Cardiac muscle cell (in vitro differentiated cells and primary cell): ENCODE results near the gene KCNQ2. TPM values are rescaled to one million over a fixed set of nuclear protein-coding genes. Genes with fewer than 3 reads are reported as not detected.
A peak's percentile ranks its signal among the peaks of the same experiment; 100 is the strongest.

Source experiments
- DNase-seq, 2 donors: peaks; one replicate each; pipeline versions ENCODE4 v3.0.0 to v3.0.0-alpha.2; 2010 to 2017; ENCODE audit warnings: low read depth in 1 of 2, low spot score in 1 of 2
- H3K27ac ChIP-seq: fragments of 200-600 bp; sonication (generic); 2 replicates; pipeline ENCODE4 v1.5.1; 2016
- H3K27me3 ChIP-seq: fragments of 200-600 bp; sonication (generic); 2 replicates; pipeline ENCODE4 v1.6.0; 2016; ENCODE audit warnings: control low read depth
- H3K36me3 ChIP-seq: fragments of 200-600 bp; sonication (generic); 2 replicates; pipeline ENCODE4 v1.5.1; 2016; ENCODE audit warnings: control low read depth
- H3K4me1 ChIP-seq: fragments of 200-600 bp; sonication (generic); 2 replicates; pipeline ENCODE4 v1.8.1; 2017; ENCODE audit warnings: low read depth, mild to moderate bottlenecking, mixed run types
- H3K4me3 ChIP-seq: fragments of 200-600 bp; sonication (generic); 2 replicates; pipeline ENCODE4 v1.5.1; 2016; ENCODE audit warnings: mild to moderate bottlenecking
- H3K9me3 ChIP-seq: fragments of 200-600 bp; sonication (generic); 2 replicates; pipeline ENCODE4 v1.5.1; 2017; ENCODE audit warnings: low read depth, mild to moderate bottlenecking, control low read depth
- CTCF ChIP-seq: IDR thresholded peaks from 2 replicates; pipeline ENCODE4 v1.5.1; 2012; ENCODE audit warnings: low read depth, mild to moderate bottlenecking, low read length
- polyA plus RNA-seq: library from polyadenylated mRNA; unstranded; fragments of >200 nt; fragmentation: Nextera tagmentation; extraction: Ambion mirVana; gene quantifications from 2 replicates; pipeline ENCODE4 v1.2.1, GENCODE V29; 2016
- total RNA-seq: library from RNA; depleted of rRNA; stranded (reverse); fragments of >200 nt; gene quantifications from 2 replicates; pipeline ENCODE4 v1.2.3, GENCODE V29; 2016

The KCNQ2 gene
- total and polyA plus RNA-seq, 2 experiments from 2014 or later: 13.7 to 18.6 TPM

GRCh38 chr20:63367446-63368055, 104.9 kb downstream of the KCNQ2 start:
- Histone ChIP-seq H3K36me3 (no peaks in the 10 kb centered on the region), H3K4me1 (peaks cover 13% of the 10 kb centered on the region), H3K27me3 (peaks cover 27% of the 10 kb centered on the region), H3K27ac (no peak overlapping the region), H3K4me3 (no peak overlapping the region), H3K9me3 (no peaks in the 10 kb centered on the region)
- TF ChIP-seq CTCF: no peak
- DNase-seq: no peak

GRCh38 chr20:63366390-63367365, 105.8 kb downstream of the KCNQ2 start:
- H3K9me3 ChIP-seq: no peaks in the 10 kb centered on the region
- H3K4me1 ChIP-seq: peaks cover 13% of the 10 kb centered on the region
- H3K27me3 ChIP-seq: peaks cover 34% of the 10 kb centered on the region
- no peak for TF ChIP-seq CTCF
- H3K27ac ChIP-seq: no peak overlapping the region
- H3K4me3 ChIP-seq: no peak overlapping the region
- no peaks in the 10 kb centered on the region for H3K36me3 ChIP-seq
- peak in 1 of 2 donors; percentile 48 for DNase-seq

- DNase-seq: no peak
- no peak for TF ChIP-seq CTCF
- Histone ChIP-seq H3K27me3 (peaks cover 41% of the 10 kb centered on the region), H3K9me3 (no peaks in the 10 kb centered on the region), H3K27ac (no peak overlapping the region), H3K4me3 (no peak overlapping the region), H3K36me3 (no peaks in the 10 kb centered on the region), H3K4me1 (peaks cover 8% of the 10 kb centered on the region)
Observed at GRCh38 chr20:63365601-63366389, 106.7 kb downstream of the KCNQ2 start.

GRCh38 chr20:63364801-63365585, 107.5 kb downstream of the KCNQ2 start:
- H3K4me1 ChIP-seq: peaks cover 2% of the 10 kb centered on the region

More at GRCh38 chr20:63364801-63365585, 107.5 kb downstream of the KCNQ2 start:
- no peak for DNase-seq
- no peaks in the 10 kb centered on the region for H3K36me3 ChIP-seq
- no peaks in the 10 kb centered on the region for H3K9me3 ChIP-seq
- TF ChIP-seq CTCF: no peak
- H3K27me3 ChIP-seq: peaks cover 49% of the 10 kb centered on the region
- H3K27ac ChIP-seq: no peak overlapping the region
- no peak overlapping the region for H3K4me3 ChIP-seq
